ENCODE data around the gene FNDC3A.

FNDC3A gene, protein sequence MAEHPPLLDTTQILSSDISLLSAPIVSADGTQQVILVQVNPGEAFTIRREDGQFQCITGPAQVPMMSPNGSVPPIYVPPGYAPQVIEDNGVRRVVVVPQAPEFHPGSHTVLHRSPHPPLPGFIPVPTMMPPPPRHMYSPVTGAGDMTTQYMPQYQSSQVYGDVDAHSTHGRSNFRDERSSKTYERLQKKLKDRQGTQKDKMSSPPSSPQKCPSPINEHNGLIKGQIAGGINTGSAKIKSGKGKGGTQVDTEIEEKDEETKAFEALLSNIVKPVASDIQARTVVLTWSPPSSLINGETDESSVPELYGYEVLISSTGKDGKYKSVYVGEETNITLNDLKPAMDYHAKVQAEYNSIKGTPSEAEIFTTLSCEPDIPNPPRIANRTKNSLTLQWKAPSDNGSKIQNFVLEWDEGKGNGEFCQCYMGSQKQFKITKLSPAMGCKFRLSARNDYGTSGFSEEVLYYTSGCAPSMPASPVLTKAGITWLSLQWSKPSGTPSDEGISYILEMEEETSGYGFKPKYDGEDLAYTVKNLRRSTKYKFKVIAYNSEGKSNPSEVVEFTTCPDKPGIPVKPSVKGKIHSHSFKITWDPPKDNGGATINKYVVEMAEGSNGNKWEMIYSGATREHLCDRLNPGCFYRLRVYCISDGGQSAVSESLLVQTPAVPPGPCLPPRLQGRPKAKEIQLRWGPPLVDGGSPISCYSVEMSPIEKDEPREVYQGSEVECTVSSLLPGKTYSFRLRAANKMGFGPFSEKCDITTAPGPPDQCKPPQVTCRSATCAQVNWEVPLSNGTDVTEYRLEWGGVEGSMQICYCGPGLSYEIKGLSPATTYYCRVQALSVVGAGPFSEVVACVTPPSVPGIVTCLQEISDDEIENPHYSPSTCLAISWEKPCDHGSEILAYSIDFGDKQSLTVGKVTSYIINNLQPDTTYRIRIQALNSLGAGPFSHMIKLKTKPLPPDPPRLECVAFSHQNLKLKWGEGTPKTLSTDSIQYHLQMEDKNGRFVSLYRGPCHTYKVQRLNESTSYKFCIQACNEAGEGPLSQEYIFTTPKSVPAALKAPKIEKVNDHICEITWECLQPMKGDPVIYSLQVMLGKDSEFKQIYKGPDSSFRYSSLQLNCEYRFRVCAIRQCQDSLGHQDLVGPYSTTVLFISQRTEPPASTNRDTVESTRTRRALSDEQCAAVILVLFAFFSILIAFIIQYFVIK

DNA sequence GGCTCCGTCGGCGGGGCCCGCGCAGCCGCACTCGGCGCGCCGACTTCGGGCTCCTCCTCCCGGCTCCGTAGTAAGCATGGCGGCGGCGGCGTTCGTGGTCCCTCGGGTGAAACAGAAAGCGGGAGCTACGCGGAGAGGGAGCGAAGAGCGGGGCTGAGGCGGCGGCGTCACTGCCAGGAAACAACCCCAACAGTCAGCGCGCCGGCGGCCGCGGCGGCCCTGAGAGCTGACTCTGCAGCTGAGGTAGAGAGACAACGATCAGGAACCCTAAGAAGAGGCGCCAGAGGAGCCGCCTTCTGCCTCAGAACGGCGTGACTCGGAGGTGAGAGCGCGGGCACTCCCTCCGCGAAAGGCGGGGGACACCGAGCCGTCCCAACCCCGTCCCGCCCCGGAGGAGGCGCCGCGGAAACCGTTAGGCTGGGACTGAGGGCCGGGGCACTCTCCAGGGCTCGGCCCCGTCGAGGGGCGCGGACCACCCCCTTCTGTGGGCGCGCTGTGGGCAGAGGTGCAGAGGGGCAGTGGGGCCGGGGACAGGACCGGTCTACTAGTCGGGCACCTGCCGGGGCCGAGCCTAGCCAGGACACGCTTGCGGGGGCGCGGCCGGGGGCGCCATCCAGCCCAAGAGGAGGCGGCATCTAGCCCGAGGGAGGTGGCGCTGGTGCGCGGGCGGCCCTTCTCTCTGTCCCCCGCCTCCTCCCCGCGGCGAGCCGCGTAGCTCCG is at the start of gene FNDC3A:
TSS of gene FNDC3A (plus strand) at position 57 of the 720 bp plus-strand sequence. CDS start 30,279 bp downstream, outside the sequence.
- DNase-seq = peak; percentile 90

- DNase-seq = no peak
Measured at GRCh38 chr13:48928757-48929430, 46.8 kb upstream of the FNDC3A start.

DNA sequence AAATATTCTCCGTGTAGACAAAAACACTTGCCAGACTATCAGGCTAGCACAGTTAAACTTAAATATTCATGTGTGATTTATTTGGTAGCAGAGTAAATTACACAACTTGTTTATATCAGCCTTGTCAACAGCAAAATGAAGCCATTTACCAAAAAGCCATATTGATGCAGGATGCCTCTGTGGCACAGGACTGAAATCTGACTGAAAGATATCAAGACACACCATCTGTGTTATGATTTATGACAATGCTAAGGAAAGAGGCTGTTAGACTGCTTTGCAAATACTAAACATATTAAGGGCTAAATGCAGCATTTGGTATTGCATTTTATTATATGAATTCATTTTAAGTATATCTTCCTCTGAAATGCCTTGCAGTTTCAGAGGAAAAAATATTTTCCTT is 44.8 kb upstream of the FNDC3A start:
- no peak for DNase-seq

GRCh38 chr13:48938308-48938943 is 37.3 kb upstream of the FNDC3A start:
- DNase-seq = no peak

DNA sequence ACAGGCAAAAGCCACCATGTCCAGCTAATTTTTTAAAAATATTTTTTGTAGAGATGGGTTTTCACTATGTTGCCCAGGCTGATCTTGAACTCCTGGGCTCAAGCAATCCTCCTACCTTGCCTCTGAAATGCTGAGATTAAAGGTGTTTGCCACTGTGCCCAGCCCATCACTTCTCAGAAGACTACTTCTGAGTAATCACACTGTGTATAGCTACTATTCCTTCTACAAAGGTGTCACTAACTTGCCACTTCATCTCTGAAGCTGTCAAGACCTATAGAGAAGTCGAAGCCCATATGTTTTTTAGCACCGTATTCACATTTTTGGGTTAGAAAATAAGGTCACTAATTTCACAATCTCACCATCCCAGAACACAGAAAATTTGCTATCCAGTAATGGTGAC is 36.0 kb upstream of the FNDC3A start:
- no peak for DNase-seq

GRCh38 chr13:48942131-48942530 is 33.6 kb upstream of the FNDC3A start:
- DNase-seq = no peak

- no peak for DNase-seq
Measured at GRCh38 chr13:48944221-48944620, 31.5 kb upstream of the FNDC3A start.

DNA sequence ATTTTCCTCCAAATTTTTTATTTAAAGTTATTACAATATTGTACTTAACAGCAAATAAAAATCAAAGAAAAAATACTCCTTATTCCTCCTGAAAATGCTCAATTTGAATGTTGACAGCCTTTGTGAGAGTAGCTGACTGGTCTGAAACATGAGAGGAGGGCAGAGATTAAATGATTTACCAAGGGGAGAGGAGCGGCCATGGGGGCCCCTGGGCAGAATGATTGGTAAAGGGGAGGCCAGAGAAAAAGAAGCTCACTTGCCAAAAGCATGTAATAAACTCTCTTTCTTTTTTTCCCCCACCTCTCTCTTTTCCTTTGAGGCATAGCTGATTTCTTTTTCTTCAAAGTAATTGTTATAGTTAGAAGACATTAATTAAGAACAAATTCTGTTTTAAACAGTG is 30.1 kb upstream of the FNDC3A start:
- DNase-seq = no peak

DNA sequence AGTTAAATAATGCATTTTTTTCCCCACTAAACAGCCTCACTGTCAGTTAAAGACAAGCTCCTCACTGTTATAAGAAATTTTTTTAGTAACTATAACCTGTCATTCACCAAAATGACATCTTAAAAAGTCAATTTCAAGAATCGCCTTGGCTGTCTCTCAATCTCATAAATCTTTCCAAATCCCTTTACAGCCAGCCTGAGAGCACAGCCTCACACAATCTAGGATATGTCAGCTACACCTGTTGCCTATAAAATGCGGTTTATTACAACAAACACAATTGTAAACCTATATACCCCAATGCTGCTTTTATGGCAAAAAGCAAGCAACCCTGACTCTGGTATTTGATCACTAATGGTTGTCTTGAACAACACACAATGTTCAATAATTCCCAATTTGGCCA is 29.5 kb upstream of the FNDC3A start:
- no peak for DNase-seq

DNA sequence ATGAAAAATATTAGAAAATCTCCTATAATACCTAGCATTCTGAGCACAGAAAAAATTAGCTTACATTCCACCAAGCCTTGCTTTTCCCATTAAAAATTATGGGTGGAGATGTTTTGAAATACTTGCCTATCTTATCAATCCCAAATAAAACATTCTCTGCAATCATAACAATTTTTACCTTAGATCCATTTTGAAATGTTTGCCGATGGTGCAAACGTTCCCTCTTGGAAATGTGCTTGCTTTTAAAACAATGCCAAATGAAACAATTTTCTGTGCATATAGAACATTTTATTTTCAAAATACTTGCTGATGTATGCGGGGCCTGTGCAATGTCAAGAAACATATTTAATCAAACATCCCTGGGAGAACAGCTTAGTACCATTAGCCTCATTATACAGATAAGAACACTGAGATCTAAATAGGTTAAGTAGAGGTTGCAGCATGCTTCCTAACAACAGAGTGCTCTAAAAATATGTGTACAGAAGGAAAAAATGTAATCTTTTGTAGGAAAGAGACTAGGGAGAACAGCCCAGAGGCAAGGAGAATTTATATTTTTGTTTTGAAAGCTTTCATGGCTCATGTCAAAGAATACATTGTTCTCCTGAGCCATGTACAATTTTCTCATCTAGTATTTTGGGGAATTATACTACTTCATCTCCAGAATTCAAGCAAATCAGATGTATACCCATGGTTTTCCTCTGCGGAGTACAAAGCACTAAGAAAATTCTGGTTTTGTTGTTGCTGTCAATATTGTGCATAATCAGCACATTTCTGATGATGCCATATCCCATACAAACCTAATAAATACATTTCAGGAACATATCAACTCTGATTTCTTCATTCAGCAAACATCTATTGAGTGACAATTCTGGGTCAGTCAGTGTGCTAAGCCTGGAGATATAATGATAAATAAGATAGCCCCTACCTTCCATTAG is 25.9 kb upstream of the FNDC3A start:
- DNase-seq = no peak

GRCh38 chr13:48950501-48950875 is 25.2 kb upstream of the FNDC3A start:
- no peak for DNase-seq

DNA sequence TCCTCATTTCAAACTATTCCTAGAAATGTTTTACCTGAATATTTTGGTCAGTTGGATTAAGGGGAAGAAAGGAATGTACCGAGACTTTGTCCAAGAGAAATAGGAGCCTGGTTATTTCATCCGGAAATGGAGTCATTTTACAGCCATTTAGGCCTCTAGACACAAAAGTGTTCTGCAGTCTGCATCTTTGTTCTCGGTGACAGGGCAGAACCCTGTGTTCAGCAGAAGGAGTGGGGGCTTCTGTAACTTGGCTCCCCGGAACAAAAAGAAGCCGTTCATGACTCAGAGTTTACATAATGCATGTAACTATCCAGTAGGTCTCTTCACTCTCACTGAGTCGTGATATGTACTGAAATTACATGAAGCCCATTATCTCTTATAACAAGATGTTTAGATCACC is 21.6 kb upstream of the FNDC3A start:
- DNase-seq = no peak

GRCh38 chr13:48955536-48955935 is 20.2 kb upstream of the FNDC3A start:
- DNase-seq = no peak

GRCh38 chr13:48961379-48961778 is 14.3 kb upstream of the FNDC3A start:
- no peak for DNase-seq

DNA sequence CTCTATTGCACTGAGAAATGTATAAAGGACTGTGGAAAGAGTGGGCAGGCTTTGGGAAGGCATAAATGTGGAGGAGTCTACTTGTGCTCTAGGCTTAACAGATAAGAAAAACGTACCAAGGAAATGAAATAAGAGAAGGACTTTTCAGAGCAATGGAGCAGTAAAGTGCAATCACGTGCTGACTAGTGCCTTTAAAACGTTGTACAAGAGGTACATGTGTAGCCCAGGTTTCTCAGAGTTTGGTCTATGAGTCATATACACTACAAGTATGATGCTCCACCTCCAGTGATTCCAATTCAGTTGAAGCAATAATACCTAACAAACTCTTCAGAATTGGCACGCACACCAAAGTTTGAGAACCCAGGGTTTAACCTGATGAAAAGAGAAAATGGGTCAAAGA is 13.4 kb upstream of the FNDC3A start:
- no peak for DNase-seq

- DNase-seq = no peak
Measured at GRCh38 chr13:48965736-48966135, 10.0 kb upstream of the FNDC3A start.

DNA sequence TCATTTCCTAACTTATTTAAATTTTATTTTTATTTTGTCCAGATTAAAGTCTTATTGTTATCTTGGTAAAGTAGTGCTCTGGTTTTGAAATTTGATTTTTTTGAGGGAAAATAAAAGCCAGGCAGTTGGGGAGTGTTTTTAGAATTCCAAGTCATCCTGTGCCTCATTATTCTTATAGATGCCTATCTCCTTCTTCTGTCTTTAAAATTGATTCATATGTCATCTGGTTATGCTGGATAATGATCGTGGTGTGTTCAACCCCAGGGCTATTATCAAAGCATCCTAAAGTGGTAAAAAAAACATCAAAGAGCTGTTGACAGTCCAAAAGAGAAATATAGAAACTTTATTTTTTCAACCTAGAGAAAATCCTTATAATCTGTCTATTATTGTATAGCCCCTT is 6.0 kb upstream of the FNDC3A start:
- DNase-seq = no peak

DNA sequence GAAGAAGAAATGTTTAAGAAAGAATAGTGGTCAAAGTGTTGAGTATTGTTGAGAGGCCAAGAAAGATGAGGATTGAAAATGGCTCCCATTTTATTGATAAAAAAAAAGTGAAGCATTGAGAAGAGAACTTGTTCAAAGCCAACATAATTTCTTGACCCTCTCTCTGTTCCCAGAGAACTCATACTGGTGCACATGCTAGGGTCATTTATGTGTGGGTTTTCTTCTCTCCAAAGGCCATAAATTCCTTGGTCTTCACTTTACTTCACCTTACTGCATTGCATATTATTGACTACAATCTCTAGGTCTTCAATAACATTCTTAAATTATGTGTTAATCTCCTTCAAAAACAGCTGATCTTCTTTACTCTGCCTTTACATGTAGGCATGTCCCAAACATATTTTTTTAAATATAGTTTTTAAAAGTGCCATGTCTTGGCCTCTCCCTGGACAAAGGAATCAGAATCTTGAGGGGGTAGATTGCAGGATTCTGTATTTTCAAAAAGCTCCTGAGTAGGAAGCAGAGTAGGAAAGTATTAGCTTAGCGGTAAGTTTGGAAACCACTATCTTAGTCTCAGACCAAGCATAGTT is 1.8 kb upstream of the FNDC3A start:
- no peak for DNase-seq

DNA sequence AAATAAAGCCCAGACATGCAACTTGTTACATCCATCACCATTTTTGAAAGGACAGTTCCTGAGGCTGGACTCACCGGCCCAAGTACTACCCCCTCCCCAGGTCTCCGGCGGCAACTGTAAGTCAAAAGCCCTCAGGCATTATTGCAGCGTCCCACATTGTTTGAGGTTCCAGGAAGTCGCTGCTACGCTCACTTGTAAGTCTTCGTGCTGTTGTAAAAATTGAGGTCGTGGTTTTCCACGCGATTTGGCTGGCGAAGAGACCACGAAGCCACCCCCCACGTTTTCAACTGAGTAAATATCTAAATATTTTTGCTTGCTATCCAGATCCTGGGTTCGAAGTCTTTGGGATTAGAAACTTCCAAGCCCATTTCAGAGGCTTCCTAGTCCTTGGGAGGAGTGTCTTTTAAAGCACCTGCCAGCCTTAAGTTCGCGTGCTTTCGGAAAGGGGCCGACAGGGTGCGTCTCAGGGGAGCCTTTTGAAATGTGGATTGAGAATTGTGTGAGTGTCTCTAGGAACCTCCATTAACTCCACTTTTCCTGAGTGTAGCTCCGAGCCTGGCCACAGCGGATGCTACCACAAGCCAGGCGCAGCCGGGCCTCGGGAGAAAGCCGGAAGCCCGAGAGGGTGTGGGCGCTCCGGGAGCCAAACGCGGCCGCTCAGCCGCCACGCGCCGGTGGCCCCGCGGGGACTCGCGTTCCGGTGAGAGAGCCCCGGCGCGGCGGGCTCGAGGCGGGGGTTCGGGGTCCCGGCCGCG is 434 bp upstream of the FNDC3A start:
- DNase-seq = peak; percentile 60

Data from CD4-positive, alpha-beta T cell treated with Interleukin-21 for 1 hour (primary cell).